Measurements from ENCODE around the gene FAM43A. TPM values are rescaled to one million over a fixed set of nuclear protein-coding genes. Genes with fewer than 3 reads are reported as not detected.

The FAM43A gene
- total RNA-seq, 2 donors from 2014 or later: 10.9 to 12.5 TPM

- no peak for TF ChIP-seq CTCF (IDR thresholded peaks at IDR 0.05)
- Histone ChIP-seq H3K27me3 (no peaks in the 10 kb centered on the region), H3K9me3 (no peaks in the 10 kb centered on the region), H3K27ac (no peak overlapping the region), H3K36me3 (no peaks in the 10 kb centered on the region), H3K4me3 (no peak overlapping the region), H3K4me1 (peaks cover 0 to 6% of the 10 kb centered on the region in 2 donors)
- no peak for DNase-seq (ENCODE audit: low spot score)
Observed at GRCh38 chr3:194676471-194676870, 9.2 kb upstream of the FAM43A start.

GRCh38 chr3:194680888-194681615 is 4.6 kb upstream of the FAM43A start:
- Histone ChIP-seq H3K36me3 (no peaks in the 10 kb centered on the region), H3K4me3 (no peak overlapping the region), H3K27ac (no peak overlapping the region), H3K4me1 (peaks cover 0 to 15% of the 10 kb centered on the region in 2 donors), H3K9me3 (no peaks in the 10 kb centered on the region), H3K27me3 (no peaks in the 10 kb centered on the region)
- TF ChIP-seq CTCF (IDR thresholded peaks at IDR 0.05): no peak
- peak; percentile 7 for DNase-seq (ENCODE audit: low spot score)

- Histone ChIP-seq H3K9me3 (no peaks in the 10 kb centered on the region), H3K36me3 (no peaks in the 10 kb centered on the region), H3K4me3 (no peak overlapping the region), H3K4me1 (peaks cover 0 to 21% of the 10 kb centered on the region in 2 donors), H3K27ac (peak overlapping the region in 1 of 2 donors; percentile 15), H3K27me3 (no peaks in the 10 kb centered on the region)
- no peak for DNase-seq (ENCODE audit: low spot score)
- no peak for TF ChIP-seq CTCF (IDR thresholded peaks at IDR 0.05)
Observed at GRCh38 chr3:194682189-194682693, 3.4 kb upstream of the FAM43A start.

GRCh38 chr3:194682694-194683310 is 2.9 kb upstream of the FAM43A start:
- no peaks in the 10 kb centered on the region for H3K9me3 ChIP-seq
- TF ChIP-seq CTCF (IDR thresholded peaks at IDR 0.05): peak; percentile 86 to 94
- H3K4me1 ChIP-seq: peaks cover 0 to 26% of the 10 kb centered on the region in 2 donors
- H3K36me3 ChIP-seq: no peaks in the 10 kb centered on the region
- peak; percentile 76 for DNase-seq (ENCODE audit: low spot score)
- no peaks in the 10 kb centered on the region for H3K27me3 ChIP-seq
- H3K4me3 ChIP-seq: no peak overlapping the region
- H3K27ac ChIP-seq: peak overlapping the region; percentile 15 to 50

- H3K4me1 ChIP-seq: peaks cover 0 to 31% of the 10 kb centered on the region in 2 donors
- no peak overlapping the region for H3K27ac ChIP-seq
- H3K36me3 ChIP-seq: no peaks in the 10 kb centered on the region
- no peaks in the 10 kb centered on the region for H3K27me3 ChIP-seq
- H3K4me3 ChIP-seq: no peak overlapping the region
- H3K9me3 ChIP-seq: no peaks in the 10 kb centered on the region
- TF ChIP-seq CTCF (IDR thresholded peaks at IDR 0.05): no peak
- no peak for DNase-seq (ENCODE audit: low spot score)
Observed at GRCh38 chr3:194683380-194683779, 2.3 kb upstream of the FAM43A start.
